DND-41 (cell line): ENCODE measurements around the gene ARHGAP27.
A peak's percentile ranks its signal among the peaks of the same experiment; 100 is the strongest.
"Not testable (repeated sequence)": the region's sequence is repeated elsewhere in the genome, so short reads cannot be mapped to it uniquely, and the experiment has no call there.

Experiments used
- ATAC-seq: fragments of 200-7000 bp; cut with Tn5 transposase; 3 replicates; pipeline ENCODE4 v1.9.1; 2021; ENCODE audit warnings: low read depth; ENCODE audit not compliant: insufficient read depth
- DNase-seq: peaks from one replicate; pipeline ENCODE4 v3.0.0-alpha.2; 2020
- H2AFZ ChIP-seq: 2 replicates; pipeline ENCODE4 v1.6.0; 2012; ENCODE audit warnings: low read depth, low read length
- H3K27ac ChIP-seq: 2 replicates; pipeline ENCODE4 v1.5.1; 2012; ENCODE audit warnings: low read length, inconsistent platforms
- H3K27me3 ChIP-seq: fragments of 200-600 bp; sonication (generic); 2 replicates; pipeline ENCODE4 v1.6.0; 2012; ENCODE audit warnings: low read length, mild to moderate bottlenecking, inconsistent platforms; ENCODE audit not compliant: insufficient read depth, poor library complexity
- H3K36me3 ChIP-seq: 2 replicates; pipeline ENCODE4 v1.5.1; 2012; ENCODE audit warnings: low read length, inconsistent platforms; ENCODE audit not compliant: insufficient read depth
- H3K4me1 ChIP-seq: 2 replicates; pipeline ENCODE4 v1.5.1; 2012; ENCODE audit warnings: mild to moderate bottlenecking, low read length; ENCODE audit not compliant: insufficient read depth
- H3K4me2 ChIP-seq: 2 replicates; pipeline ENCODE4 v1.6.0; 2012; ENCODE audit warnings: mild to moderate bottlenecking, moderate library complexity, low read length, inconsistent platforms; ENCODE audit not compliant: insufficient read depth
- H3K4me3 ChIP-seq, 2 experiments: fragments of 200-600 bp in 1 of 2; shearing (Covaris generic) in 1 of 2; 2 replicates each; pipeline ENCODE4 v1.5.1; 2012 to 2016; ENCODE audit warnings: inconsistent platforms in 2 of 2, low read length in 2 of 2, mild to moderate bottlenecking in 2 of 2, low read depth in 1 of 2, moderate library complexity in 1 of 2
- H3K79me2 ChIP-seq: 2 replicates; pipeline ENCODE4 v1.6.0; 2012; ENCODE audit warnings: low read length, inconsistent platforms; ENCODE audit not compliant: insufficient read depth
- H3K9ac ChIP-seq: 2 replicates; pipeline ENCODE4 v1.6.0; 2012; ENCODE audit warnings: low read depth, mild to moderate bottlenecking, inconsistent platforms, low read length, moderate library complexity
- H3K9me3 ChIP-seq: 2 replicates; pipeline ENCODE4 v1.5.1; 2012; ENCODE audit warnings: low read length, moderate library complexity, mild to moderate bottlenecking, inconsistent platforms; ENCODE audit not compliant: insufficient read depth, severe bottlenecking
- H4K20me1 ChIP-seq: 2 replicates; pipeline ENCODE4 v1.6.0; 2012; ENCODE audit warnings: low read length; ENCODE audit not compliant: insufficient read depth

The ARHGAP27 gene

DNA sequence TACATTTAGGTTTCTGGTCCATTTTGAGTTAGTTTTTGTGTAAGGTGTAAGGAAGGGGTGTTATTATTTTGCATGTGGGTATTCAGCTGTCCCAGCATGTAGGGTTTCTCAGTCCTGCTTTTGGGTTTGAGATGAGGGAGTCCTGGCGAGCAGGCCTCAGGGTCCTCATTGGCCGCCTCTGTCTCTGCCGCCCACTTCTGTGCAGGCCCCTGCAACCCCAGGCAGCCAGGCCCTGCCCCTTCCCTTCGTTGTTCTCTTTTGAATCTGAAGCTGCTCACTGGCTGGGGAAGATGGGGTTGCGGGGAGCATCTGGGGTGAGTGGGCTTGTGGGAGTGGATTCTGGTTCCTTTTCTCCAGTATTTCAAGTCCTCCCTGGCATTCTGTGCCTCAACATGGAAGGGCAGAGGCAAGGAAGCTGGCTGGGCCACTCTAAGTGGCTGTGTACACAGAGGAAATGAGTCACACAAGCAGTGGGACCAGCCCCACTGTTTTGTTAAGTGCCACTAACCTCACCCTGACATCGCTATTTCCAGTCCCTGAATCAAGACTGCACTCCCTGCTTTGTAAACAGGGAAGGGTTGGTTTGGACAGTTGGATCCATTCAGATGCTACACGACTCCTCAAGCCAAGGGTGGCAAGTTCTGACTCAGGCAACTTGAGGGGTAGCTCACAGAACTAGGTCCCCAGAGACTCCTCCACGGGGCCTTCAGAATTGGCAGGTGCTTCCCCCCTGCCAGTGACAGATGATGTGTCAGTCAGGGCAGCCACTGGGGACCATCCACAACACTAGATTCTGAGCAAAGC, 29.1 kb upstream of the ARHGAP27 start:
- H3K36me3 ChIP-seq, H3K4me2 ChIP-seq, H3K27ac ChIP-seq, H3K79me2 ChIP-seq, H3K27me3 ChIP-seq, H2AFZ ChIP-seq, H3K9ac ChIP-seq, H3K4me1 ChIP-seq, H3K9me3 ChIP-seq, H3K4me3 ChIP-seq, H4K20me1 ChIP-seq: not testable (repeated sequence)
- peak; percentile 33 for DNase-seq
- ATAC-seq: peak; percentile 79

DNA sequence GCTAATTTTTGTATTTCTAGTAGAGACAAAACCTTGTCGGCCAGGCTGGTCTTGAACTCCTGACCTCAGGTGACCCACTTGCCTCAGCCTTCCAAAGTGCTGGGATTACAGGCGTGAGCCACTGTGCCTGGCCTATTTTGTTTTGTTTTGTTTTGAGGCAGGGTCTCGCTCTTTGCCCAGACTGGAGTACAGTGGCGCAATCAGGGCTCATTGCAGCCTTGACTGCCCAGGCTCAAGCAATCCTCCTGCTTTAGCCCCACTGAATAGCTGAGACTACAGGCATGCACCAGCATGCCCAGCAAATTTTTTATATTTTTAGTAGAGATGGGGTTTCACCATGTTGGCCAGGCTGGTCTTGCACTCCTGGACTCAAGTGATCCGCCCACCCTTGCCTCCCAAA, 27.8 kb upstream of the ARHGAP27 start:
- H3K27ac ChIP-seq: not testable (repeated sequence)

GRCh38 chr17:45454341-45454740, 21.7 kb upstream of the ARHGAP27 start:
- DNase-seq, H3K27me3 ChIP-seq, H3K9me3 ChIP-seq, H3K4me3 ChIP-seq, ATAC-seq, H3K9ac ChIP-seq, H3K27ac ChIP-seq, H3K4me1 ChIP-seq, H2AFZ ChIP-seq, H4K20me1 ChIP-seq, H3K79me2 ChIP-seq, H3K4me2 ChIP-seq: not testable (repeated sequence)
- H3K36me3 ChIP-seq: peaks cover 16% of the 10 kb centered on the region

More for the DNA sequence above, 27.8 kb upstream of the ARHGAP27 start:
- not testable (repeated sequence) for H3K4me3 ChIP-seq, H3K27me3 ChIP-seq, H3K9me3 ChIP-seq, H3K36me3 ChIP-seq, H4K20me1 ChIP-seq, ATAC-seq, DNase-seq, H3K9ac ChIP-seq, H2AFZ ChIP-seq, H3K4me1 ChIP-seq, H3K79me2 ChIP-seq, H3K4me2 ChIP-seq

DNA sequence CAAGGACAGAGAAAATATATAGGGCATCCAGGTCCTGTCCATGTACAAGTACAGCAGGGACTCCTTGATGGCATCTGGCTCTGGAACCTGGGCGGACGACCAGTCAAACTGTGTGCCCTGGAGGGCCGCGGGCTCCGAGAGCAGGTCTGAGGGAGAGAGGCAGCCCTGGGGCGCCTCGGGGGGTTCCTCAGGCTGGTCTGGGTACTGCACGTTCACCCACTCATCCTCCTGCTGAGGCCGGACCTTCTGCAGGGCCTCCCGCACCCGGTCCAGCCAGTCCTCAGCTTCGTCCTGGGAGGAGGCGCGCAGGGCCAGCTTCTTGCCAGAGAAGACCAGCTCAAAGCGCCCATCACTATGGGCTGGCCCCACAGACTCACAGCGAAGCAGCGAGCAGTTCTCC, 21.1 kb upstream of the ARHGAP27 start:
- H3K4me2 ChIP-seq, H2AFZ ChIP-seq, H3K27me3 ChIP-seq, H3K9ac ChIP-seq, DNase-seq, H3K9me3 ChIP-seq, H3K79me2 ChIP-seq, H3K27ac ChIP-seq, H3K4me1 ChIP-seq, H3K4me3 ChIP-seq, H4K20me1 ChIP-seq: not testable (repeated sequence)
- H3K36me3 ChIP-seq: peaks cover 16% of the 10 kb centered on the region
- ATAC-seq: 0 out of 3 replicates have a peak, but pooled peaks have one; percentile 54

DNA sequence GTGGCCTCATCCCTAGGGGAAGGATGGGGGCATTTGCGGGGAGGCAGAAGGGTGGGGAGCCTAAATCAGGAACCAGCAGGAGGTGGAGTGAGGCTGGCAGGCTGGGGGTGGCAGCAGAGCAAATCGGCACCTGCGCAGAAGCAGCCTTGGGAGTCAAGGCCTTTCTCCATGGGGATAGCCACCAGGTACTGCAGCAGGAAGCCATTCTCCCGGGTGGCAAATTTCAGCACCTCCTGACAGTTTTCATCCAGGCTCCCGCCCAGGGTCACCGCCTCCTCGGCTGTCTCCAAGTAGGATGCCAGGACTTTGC, 20.5 kb upstream of the ARHGAP27 start:
- not testable (repeated sequence) for H3K4me3 ChIP-seq, H3K79me2 ChIP-seq, ATAC-seq, H3K9me3 ChIP-seq, H3K27ac ChIP-seq, H3K4me1 ChIP-seq, H2AFZ ChIP-seq, H3K4me2 ChIP-seq, H3K9ac ChIP-seq, H4K20me1 ChIP-seq, DNase-seq, H3K27me3 ChIP-seq
- H3K36me3 ChIP-seq: peaks cover 16% of the 10 kb centered on the region

- ATAC-seq, H3K27me3 ChIP-seq, H4K20me1 ChIP-seq, H3K79me2 ChIP-seq, H3K27ac ChIP-seq, DNase-seq, H3K4me1 ChIP-seq, H3K9ac ChIP-seq, H3K4me2 ChIP-seq, H3K9me3 ChIP-seq, H2AFZ ChIP-seq, H3K4me3 ChIP-seq: not testable (repeated sequence)
- H3K36me3 ChIP-seq: peaks cover 16% of the 10 kb centered on the region
Measured at GRCh38 chr17:45452329-45453224, 19.9 kb upstream of the ARHGAP27 start.

GRCh38 chr17:45451660-45452059, 19.0 kb upstream of the ARHGAP27 start:
- not testable (repeated sequence) for H3K27ac ChIP-seq, H3K4me2 ChIP-seq
- peak; percentile 78 for ATAC-seq

More at GRCh38 chr17:45451660-45452059, 19.0 kb upstream of the ARHGAP27 start:
- not testable (repeated sequence) for DNase-seq, H2AFZ ChIP-seq, H3K9ac ChIP-seq, H3K79me2 ChIP-seq, H3K4me1 ChIP-seq, H3K9me3 ChIP-seq, H4K20me1 ChIP-seq, H3K27me3 ChIP-seq, H3K4me3 ChIP-seq
- peaks cover 16% of the 10 kb centered on the region for H3K36me3 ChIP-seq
